Measurements from ENCODE around the gene CAMTA1. TPM values are rescaled to one million over a fixed set of nuclear protein-coding genes. Genes with fewer than 3 reads are reported as not detected.
A peak's percentile ranks its signal among the peaks of the same experiment; 100 is the strongest.

CAMTA1 gene
- total RNA-seq, 1 donor from 2014 or later, result 99.0 TPM

DNA sequence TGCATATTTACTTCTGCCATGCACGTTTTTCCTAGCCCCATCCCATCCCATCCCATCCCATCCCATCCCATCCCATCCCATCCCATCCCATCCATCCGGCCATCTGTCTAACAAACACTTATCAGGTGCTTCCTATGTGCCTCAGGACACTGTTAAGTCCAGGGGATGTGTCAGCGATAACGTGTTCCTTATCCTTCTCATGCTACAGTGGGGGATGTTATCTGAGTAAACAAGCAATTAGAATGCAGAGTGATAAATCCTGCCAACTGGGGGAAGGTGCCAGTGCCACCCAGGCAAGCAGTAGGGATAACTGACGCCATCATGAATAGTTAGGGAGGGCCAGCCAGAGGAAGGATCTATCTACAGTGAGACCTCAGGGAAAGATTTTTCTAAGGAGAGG lies 304.2 kb downstream of the CAMTA1 start:
- Mint-ChIP-seq H3K4me1 (ENCODE audit: low read depth) (peaks cover 8% of the 10 kb centered on the region), H3K27me3 (peaks cover 11% of the 10 kb centered on the region), H3K27ac (no peak overlapping the region), H3K36me3 (ENCODE audit: insufficient read depth) (no peaks in the 10 kb centered on the region), H3K4me3 (ENCODE audit: low read depth) (no peak overlapping the region), H3K9me3 (ENCODE audit: low read depth) (no peaks in the 10 kb centered on the region)
- no peak for TF ChIP-seq CTCF (IDR thresholded peaks at IDR 0.05; ENCODE audit: unreplicated experiment)
- no peak for DNase-seq (ENCODE audit: low spot score, unreplicated experiment)

- H3K4me1 Mint-ChIP-seq (ENCODE audit: low read depth), result peaks cover 14% of the 10 kb centered on the region
Observed at GRCh38 chr1:7093297-7093696, 308.0 kb downstream of the CAMTA1 start.

GRCh38 chr1:7094086-7094485 lies 308.8 kb downstream of the CAMTA1 start:
- Mint-ChIP-seq H3K9me3 (ENCODE audit: low read depth) (no peaks in the 10 kb centered on the region), H3K4me3 (ENCODE audit: low read depth) (no peak overlapping the region), H3K36me3 (ENCODE audit: insufficient read depth) (no peaks in the 10 kb centered on the region), H3K4me1 (ENCODE audit: low read depth) (peaks cover 14% of the 10 kb centered on the region), H3K27ac (no peak overlapping the region), H3K27me3 (peaks cover 37% of the 10 kb centered on the region)
- TF ChIP-seq CTCF (IDR thresholded peaks at IDR 0.05; ENCODE audit: unreplicated experiment), result no peak
- DNase-seq (ENCODE audit: low spot score, unreplicated experiment), result no peak

More at GRCh38 chr1:7093297-7093696, 308.0 kb downstream of the CAMTA1 start:
- no peak for TF ChIP-seq CTCF (IDR thresholded peaks at IDR 0.05; ENCODE audit: unreplicated experiment)
- no peaks in the 10 kb centered on the region for H3K36me3 Mint-ChIP-seq (ENCODE audit: insufficient read depth)
- H3K27me3 Mint-ChIP-seq, result peaks cover 36% of the 10 kb centered on the region
- no peak overlapping the region for H3K4me3 Mint-ChIP-seq (ENCODE audit: low read depth)
- H3K9me3 Mint-ChIP-seq (ENCODE audit: low read depth), result no peaks in the 10 kb centered on the region
- no peak for DNase-seq (ENCODE audit: low spot score, unreplicated experiment)
- no peak overlapping the region for H3K27ac Mint-ChIP-seq

DNA sequence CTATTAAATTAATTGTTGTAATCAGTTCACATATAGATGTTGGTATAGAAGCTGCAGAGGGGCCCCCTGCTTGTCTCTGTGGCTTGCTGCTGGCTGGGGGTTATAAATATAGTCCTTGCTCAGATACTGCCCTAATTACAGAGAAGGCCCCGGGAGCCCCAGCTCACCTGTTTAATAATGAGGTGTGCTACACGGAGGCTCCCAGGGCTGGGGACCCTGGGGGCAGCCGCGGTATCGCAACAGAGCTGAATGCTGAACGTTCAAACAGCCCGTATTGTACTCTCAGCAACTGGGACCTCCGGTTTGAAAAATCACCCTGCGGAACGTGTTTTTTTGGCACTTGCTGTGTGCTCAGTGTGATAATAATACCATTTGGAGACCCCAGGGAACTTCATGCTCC lies 309.3 kb downstream of the CAMTA1 start:
- H3K4me3 Mint-ChIP-seq (ENCODE audit: low read depth), result no peak overlapping the region
- H3K27me3 Mint-ChIP-seq, result peaks cover 38% of the 10 kb centered on the region
- no peak for DNase-seq (ENCODE audit: low spot score, unreplicated experiment)
- H3K9me3 Mint-ChIP-seq (ENCODE audit: low read depth), result no peaks in the 10 kb centered on the region
- no peaks in the 10 kb centered on the region for H3K36me3 Mint-ChIP-seq (ENCODE audit: insufficient read depth)
- H3K27ac Mint-ChIP-seq, result peak overlapping the region; percentile 52
- H3K4me1 Mint-ChIP-seq (ENCODE audit: low read depth), result peaks cover 14% of the 10 kb centered on the region
- TF ChIP-seq CTCF (IDR thresholded peaks at IDR 0.05; ENCODE audit: unreplicated experiment), result no peak

GRCh38 chr1:7095343-7095964 lies 310.2 kb downstream of the CAMTA1 start:
- no peak for DNase-seq (ENCODE audit: low spot score, unreplicated experiment)
- H3K27me3 Mint-ChIP-seq, result peaks cover 46% of the 10 kb centered on the region
- H3K9me3 Mint-ChIP-seq (ENCODE audit: low read depth), result no peaks in the 10 kb centered on the region
- peaks cover 14% of the 10 kb centered on the region for H3K4me1 Mint-ChIP-seq (ENCODE audit: low read depth)
- no peak for TF ChIP-seq CTCF (IDR thresholded peaks at IDR 0.05; ENCODE audit: unreplicated experiment)
- H3K4me3 Mint-ChIP-seq (ENCODE audit: low read depth), result no peak overlapping the region
- H3K36me3 Mint-ChIP-seq (ENCODE audit: insufficient read depth), result no peaks in the 10 kb centered on the region
- H3K27ac Mint-ChIP-seq, result no peak overlapping the region

Data from progenitor cell of endocrine pancreas (in vitro differentiated cells).